HG03575 (cell line): ENCODE data around the gene LIME1.

Experiments
- ATAC-seq: cut with Tn5 transposase; IDR thresholded peaks from one replicate; pipeline ENCODE4 v1.9.1; 2021; ENCODE audit not compliant: unreplicated experiment, insufficient number of reproducible peaks, low FRiP score; ENCODE audit errors: extremely low read depth

The LIME1 gene, protein sequence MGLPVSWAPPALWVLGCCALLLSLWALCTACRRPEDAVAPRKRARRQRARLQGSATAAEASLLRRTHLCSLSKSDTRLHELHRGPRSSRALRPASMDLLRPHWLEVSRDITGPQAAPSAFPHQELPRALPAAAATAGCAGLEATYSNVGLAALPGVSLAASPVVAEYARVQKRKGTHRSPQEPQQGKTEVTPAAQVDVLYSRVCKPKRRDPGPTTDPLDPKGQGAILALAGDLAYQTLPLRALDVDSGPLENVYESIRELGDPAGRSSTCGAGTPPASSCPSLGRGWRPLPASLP

GRCh38 chr20:63735859-63736718 is at the start of gene LIME1:
Gene LIME1, plus strand, starts transcription at chr20:63736664. Its CDS starts 886 bp downstream, at chr20:63737550.
- no peak for ATAC-seq

- no peak for ATAC-seq
Observed at GRCh38 chr20:63687419-63688178, 48.9 kb upstream of the LIME1 start.

DNA sequence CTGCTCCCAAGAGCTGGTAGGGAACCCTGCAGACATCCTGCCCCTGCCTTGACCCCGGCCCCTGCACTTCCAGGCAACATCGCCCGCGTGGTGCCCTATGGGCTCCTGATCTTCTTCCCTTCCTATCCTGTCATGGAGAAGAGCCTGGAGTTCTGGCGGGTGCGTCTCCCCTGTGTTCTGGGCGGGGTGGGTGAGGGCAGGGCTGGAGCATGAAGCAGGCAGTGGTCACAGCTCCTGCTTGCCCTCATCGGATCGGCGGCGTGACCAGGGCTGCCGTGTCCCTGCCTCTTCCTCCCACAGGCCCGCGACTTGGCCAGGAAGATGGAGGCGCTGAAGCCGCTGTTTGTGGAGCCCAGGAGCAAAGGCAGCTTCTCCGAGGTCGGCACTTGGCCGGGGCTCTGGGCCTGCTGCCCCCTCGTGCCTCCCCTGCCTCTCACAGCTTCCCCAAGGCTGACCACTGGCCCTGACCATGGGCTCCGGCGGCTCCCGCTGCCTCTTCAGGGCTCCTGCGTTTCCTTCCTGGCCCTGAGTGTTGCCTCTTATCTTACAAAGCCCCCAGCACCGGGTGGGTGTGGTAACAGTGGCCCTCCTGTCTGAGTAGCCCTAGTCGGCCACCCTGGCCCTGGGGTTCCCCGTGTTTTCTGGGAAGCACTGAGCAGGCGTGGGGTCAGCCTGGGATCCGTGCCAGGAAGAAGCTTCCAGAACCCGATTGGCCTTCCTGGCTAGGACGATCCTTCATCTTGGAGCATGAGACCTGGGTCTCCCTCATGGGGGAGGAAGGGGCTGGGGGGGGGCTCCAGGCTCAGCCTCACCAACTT is 48.0 kb upstream of the LIME1 start:
- no peak for ATAC-seq

GRCh38 chr20:63689046-63690002 is 47.1 kb upstream of the LIME1 start:
- ATAC-seq: no peak

GRCh38 chr20:63690003-63690897 is 46.2 kb upstream of the LIME1 start:
- no peak for ATAC-seq

DNA sequence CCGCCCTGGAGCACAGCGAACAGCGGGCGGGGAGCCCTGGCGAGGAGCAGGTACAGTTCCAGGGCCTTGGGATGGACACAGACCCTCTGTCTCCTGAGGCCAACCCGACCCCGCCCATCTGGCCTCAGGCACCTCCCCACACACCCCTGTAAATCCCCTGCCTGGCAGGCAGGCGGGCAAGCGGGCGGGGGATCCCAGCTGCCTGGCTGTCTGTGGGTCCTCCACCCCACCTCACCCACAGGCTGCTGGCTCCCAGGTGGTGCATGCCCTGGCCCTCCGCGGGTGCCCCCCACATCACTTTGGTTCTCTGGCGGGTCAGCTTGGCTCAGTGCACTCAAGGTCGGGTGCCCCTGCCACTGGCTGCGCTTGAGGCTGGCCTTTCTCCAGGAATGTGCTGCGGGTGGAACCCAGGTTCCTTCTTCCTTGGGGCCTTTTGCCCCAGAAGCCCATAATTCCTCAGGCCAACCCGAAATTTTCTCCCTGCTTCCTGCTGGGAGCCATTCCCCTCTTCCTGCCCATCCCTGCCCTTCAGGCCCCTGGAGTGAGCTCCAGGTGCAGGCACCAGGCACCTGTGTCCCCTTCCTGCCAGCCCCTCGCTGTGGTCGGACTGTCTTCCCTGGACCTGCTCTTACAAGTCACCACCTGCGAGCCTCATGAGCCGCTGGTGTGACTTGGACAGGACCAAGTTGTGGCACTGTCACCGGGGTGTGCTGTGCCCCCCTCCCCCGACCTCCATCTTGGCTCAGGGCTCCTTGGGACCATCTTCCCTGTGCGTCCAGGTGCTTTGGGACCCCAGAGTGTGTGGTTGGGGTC is 45.4 kb upstream of the LIME1 start:
- ATAC-seq: no peak

GRCh38 chr20:63691711-63692435 is 44.6 kb upstream of the LIME1 start:
- no peak for ATAC-seq

DNA sequence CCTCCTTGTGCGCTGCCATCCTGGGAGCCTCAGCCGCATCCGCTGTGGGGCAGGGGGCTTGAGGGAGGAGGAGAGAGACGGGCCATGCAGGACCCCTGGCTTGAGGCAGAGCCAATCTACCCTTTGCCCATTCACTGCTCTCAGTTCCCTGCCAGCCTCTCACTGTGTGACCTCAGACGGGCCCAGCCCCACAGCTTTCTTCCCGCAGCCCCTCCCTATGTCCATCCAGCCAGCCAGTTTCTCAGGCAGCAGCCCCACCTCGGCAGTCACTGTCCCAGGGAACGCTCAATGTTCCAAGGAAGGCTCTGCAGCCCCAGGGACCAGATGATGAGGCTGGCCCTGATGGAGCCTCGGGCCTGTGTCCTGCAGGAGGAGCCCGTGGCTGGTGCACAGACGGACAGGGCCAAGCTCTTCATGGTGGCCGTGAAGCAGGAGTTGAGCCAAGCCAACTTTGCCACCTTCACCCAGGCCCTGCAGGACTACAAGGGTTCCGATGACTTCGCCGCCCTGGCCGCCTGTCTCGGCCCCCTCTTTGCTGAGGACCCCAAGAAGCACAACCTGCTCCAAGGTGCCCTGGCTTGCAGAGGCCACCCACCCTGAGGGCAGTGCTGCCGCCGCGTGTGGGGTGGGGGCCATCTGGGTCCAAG is 43.9 kb upstream of the LIME1 start:
- ATAC-seq: no peak

- no peak for ATAC-seq
Observed at GRCh38 chr20:63693083-63693732, 43.3 kb upstream of the LIME1 start.

- no peak for ATAC-seq
Observed at GRCh38 chr20:63693733-63694583, 42.5 kb upstream of the LIME1 start.

- ATAC-seq: no peak
Observed at GRCh38 chr20:63694584-63695423, 41.7 kb upstream of the LIME1 start.

- no peak for ATAC-seq
Observed at GRCh38 chr20:63695424-63696305, 40.8 kb upstream of the LIME1 start.
